Measurements from ENCODE around the gene NECAB3. TPM values are rescaled to one million over a fixed set of nuclear protein-coding genes. Genes with fewer than 3 reads are reported as not detected.
"Not testable (repeated sequence)": the region's sequence is repeated elsewhere in the genome, so short reads cannot be mapped to it uniquely, and the experiment has no call there.

NECAB3 gene
- total and polyA plus RNA-seq, 7 donors = 27.1 to 50.1 (median 44.6) TPM

DNA sequence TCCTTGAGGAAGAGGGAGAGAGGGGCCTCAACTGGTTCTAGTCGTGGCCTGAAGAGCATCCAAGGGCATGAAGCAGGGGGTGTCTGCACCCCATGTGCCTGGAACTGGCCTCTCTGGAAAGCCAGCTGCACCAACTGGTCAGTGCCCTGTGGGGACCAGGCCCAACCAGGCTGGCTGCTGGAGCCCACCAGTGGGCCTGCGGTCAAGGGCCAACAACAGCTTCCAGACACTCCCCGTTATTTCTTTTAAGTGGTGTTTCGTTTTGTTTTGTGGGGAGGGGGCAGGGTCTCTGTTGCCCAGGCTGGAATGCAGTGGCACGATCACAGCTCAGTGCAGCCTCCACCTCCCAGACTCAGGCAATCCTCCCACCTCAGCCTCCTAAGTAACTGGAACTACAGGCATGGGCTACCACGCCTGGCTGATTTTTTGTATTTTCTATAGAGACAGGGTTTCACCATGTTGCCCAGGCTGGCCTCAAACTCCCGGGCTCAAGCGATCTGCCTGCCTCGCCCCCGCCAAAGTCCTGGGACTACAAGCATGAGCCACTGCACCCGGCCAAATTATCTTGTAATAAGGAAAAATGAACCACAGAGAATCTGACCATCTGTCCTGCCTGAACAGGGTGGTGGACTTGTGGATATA lies 24.0 kb downstream of the NECAB3 start:
- Histone ChIP-seq H3K27ac (no peak overlapping the region), H3K4me1 (peaks cover 0 to 42% (median 32%) of the 10 kb centered on the region in 4 donors), H3K27me3 (no peaks in the 10 kb centered on the region), H3K36me3 (peaks cover 0 to 9% (median 2%) of the 10 kb centered on the region in 4 donors), H3K4me3 (no peak overlapping the region), H3K9me3 (no peaks in the 10 kb centered on the region)
- DNase-seq = peak; percentile 60
- intact Hi-C loops (cut with DNase I) = no loop called here
- TF ChIP-seq POLR2A (IDR thresholded peaks at IDR 0.05) (no peak), POLR2AphosphoS5 (IDR thresholded peaks at IDR 0.05) (no peak), EP300 (IDR thresholded peaks at IDR 0.05) (no peak)
- TF ChIP-seq, protein P1, sequence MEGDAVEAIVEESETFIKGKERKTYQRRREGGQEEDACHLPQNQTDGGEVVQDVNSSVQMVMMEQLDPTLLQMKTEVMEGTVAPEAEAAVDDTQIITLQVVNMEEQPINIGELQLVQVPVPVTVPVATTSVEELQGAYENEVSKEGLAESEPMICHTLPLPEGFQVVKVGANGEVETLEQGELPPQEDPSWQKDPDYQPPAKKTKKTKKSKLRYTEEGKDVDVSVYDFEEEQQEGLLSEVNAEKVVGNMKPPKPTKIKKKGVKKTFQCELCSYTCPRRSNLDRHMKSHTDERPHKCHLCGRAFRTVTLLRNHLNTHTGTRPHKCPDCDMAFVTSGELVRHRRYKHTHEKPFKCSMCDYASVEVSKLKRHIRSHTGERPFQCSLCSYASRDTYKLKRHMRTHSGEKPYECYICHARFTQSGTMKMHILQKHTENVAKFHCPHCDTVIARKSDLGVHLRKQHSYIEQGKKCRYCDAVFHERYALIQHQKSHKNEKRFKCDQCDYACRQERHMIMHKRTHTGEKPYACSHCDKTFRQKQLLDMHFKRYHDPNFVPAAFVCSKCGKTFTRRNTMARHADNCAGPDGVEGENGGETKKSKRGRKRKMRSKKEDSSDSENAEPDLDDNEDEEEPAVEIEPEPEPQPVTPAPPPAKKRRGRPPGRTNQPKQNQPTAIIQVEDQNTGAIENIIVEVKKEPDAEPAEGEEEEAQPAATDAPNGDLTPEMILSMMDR (IDR thresholded peaks at IDR 0.05) = no peak
- WGBS, 2 donors = 63 to 86% methylated on average over 11 of the region's 11 CpGs

DNA sequence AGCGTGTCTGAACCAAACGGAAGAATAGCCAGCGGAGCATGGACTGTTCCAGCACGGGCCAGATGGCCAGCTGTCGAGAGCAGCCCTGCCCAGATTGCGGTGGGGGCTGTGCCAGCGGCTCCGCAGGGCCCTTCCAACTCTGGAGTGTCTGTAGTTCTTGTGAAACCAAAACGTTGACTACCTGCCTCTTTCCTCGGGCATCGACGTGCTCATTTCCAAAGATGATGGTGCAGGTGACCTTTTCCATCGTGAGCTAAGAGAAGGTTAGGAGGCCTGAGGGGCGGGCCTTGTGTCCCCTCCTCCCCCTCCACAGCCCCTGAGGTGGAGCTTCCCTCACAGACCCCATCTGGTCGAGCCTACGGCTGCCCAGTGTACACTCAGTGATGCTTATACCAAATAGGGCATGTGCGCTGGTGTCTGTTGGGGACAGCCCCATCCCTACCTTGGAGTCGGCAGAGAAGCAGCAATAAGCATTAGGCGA lies 25.0 kb downstream of the NECAB3 start:
- Histone ChIP-seq H3K36me3 (peaks cover 7 to 19% (median 12%) of the 10 kb centered on the region in 4 donors), H3K4me1 (peaks cover 0 to 42% (median 32%) of the 10 kb centered on the region in 4 donors), H3K9me3 (no peaks in the 10 kb centered on the region), H3K4me3 (no peak overlapping the region), H3K27ac (peak overlapping the region in 2 of 4 donors; percentile 30 to 66), H3K27me3 (no peaks in the 10 kb centered on the region)
- 77 to 79% methylated on average over 19 of the region's 19 CpGs for WGBS, 2 donors
- DNase-seq = peak; percentile 78
- intact Hi-C loops (cut with DNase I) = no loop called here
- TF ChIP-seq POLR2A (IDR thresholded peaks at IDR 0.05) (no peak), POLR2AphosphoS5 (IDR thresholded peaks at IDR 0.05) (peak in 1 of 4 donors; percentile 17)

DNA sequence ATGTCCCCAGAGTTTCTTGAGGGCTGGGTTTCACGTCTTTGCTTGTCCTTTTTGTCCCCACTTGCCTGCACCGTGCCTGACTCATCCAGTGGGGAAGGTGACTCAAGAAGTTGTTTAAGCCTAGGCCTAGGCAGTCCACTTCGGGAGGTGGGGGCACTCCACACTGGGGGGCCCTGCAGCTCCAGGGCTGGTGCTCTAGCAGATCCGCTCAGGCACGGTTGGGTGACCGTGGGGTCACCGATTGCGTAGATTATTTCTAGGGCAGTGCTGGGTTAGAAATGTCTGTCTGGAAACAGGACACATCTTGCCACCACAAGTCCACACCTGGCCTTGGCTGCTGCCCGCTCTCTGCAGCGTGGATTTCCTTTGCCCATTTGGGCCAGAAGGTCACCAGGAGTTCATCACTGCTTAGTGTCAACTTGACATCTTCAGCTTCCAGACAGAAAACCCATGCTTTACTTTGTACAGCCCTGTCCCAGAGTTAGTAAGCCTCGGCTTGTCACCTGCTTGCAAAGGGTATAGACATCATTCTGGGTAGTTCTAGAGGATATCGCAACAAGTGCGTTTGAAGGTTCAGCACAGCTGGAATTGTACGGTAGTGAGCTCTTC lies 25.7 kb downstream of the NECAB3 start:
- peaks cover 0 to 37% (median 27%) of the 10 kb centered on the region in 4 donors for H3K4me1 ChIP-seq
- DNase-seq = no peak
- H3K36me3 ChIP-seq = peaks cover 8 to 26% (median 15%) of the 10 kb centered on the region in 4 donors
- WGBS, 2 donors = 87 to 90% methylated on average over 14 of the region's 14 CpGs
- H3K27ac ChIP-seq = peak overlapping the region; percentile 5 to 66 (median 55)
- H3K9me3 ChIP-seq = no peaks in the 10 kb centered on the region
- no peak for TF ChIP-seq EP300 (IDR thresholded peaks at IDR 0.05)
- no peak for TF ChIP-seq POLR2A (IDR thresholded peaks at IDR 0.05)
- TF ChIP-seq POLR2AphosphoS5 (IDR thresholded peaks at IDR 0.05) = peak in 3 of 4 donors; percentile 24 to 45 (median 44)
- intact Hi-C loops (cut with DNase I) = no loop called here
- H3K4me3 ChIP-seq = no peak overlapping the region
- no peaks in the 10 kb centered on the region for H3K27me3 ChIP-seq

DNA sequence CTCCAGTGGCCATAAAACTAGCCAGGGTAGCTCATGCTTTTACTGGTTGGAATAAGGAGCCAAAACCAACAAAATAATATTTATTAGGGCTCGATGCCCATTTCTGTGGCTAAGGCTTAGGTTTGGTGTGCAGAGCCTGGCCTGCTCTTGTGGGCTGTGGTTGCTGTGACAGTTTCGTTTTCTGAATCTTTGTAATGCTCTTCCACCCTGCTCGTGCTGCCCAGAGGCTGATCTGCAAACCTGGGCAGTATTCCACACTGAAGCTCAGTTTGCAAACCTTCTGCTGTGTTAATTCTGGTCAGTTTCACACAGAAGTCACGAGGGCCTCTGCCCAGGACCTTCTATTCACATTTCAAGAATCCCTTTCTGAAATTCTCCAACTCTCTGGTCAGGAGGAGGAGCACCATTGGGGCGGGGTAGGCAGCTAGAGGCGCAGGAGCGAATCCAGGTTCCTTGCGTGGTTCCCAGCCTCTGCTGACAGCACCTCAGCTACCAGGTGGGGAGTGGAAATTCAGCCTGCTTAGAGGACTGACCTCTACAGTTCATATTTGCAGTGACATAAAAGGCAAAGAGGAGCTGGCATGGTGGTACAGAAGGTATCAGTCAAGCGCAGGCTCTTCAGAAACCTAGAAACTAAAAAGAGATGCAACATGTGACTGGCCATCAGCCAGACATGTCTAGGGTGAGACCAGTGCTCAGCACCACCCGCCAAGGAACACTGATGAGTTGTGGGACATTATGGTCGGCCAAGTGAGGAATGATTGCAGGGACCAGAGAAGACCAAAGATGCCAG lies 26.4 kb downstream of the NECAB3 start:
- Histone ChIP-seq H3K4me1 (peaks cover 0 to 30% (median 23%) of the 10 kb centered on the region in 4 donors), H3K36me3 (peaks cover 8 to 33% (median 15%) of the 10 kb centered on the region in 4 donors), H3K9me3 (no peaks in the 10 kb centered on the region), H3K27me3 (no peaks in the 10 kb centered on the region), H3K27ac (peak overlapping the region; percentile 5 to 66 (median 55)), H3K4me3 (no peak overlapping the region)
- TF ChIP-seq, protein P1 (IDR thresholded peaks at IDR 0.05) = no peak
- WGBS, 2 donors = 87 to 91% methylated on average over 11 of the region's 11 CpGs
- DNase-seq = no peak
- intact Hi-C loops (cut with DNase I) = no loop called here

DNA sequence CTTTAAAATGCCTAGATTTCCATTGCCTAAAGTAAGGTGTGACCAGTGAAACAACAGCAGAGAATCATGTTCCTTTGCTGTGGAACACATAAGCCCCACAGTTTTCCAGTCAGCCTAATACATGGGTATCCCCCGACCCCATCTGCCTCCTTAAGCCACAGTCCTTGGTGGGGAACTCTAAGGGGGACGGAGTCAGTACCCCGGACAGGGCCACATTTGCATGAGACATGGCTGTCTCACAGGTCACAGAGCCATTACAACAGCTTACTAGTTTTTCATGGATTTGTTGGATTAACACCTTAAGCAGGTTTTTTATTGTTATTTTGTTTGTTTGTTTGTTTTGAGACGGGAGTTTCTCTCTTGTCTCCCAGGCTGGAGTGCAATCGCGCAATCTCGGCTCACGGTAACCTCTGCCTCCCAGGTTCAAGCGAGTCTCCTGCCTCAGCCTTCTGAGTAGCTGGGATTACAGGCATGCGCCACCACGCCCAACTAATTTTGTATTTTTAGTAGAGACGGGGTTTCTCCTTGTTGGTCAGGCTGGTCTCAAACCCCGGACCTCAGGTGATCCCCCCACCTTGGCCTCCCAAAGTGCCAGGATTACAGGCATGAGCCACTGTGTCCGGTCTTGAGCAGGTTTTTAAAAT lies 27.1 kb downstream of the NECAB3 start:
- WGBS, 2 donors = 89 to 90% methylated on average over 14 of the region's 14 CpGs
- H3K4me3 ChIP-seq; H3K9me3 ChIP-seq; H3K27me3 ChIP-seq; intact Hi-C loops (cut with DNase I); DNase-seq: not testable (repeated sequence)
- Histone ChIP-seq H3K36me3 (peaks cover 8 to 40% (median 15%) of the 10 kb centered on the region in 4 donors), H3K27ac (peak overlapping the region in 3 of 4 donors; percentile 51 to 66 (median 59)), H3K4me1 (peaks cover 0 to 30% (median 23%) of the 10 kb centered on the region in 4 donors)
